K562 (cell line): ENCODE data around the gene TNNT3. TPM values are rescaled to one million over a fixed set of nuclear protein-coding genes. Genes with fewer than 3 reads are reported as not detected.

Experiments
- ARID2 ChIP-seq: fragments of 450-650 bp; IDR thresholded peaks from 2 replicates; pipeline ENCODE4 v1.6.1; 2017; ENCODE audit warnings: antibody characterized with exemption, mild to moderate bottlenecking
- CHD7 ChIP-seq: fragments of 200-600 bp; sonication (generic); IDR thresholded peaks from one replicate; pipeline ENCODE4 v1.6.1; 2012; ENCODE audit warnings: mild to moderate bottlenecking, low read depth, low read length, inconsistent platforms
- HDAC6 ChIP-seq: IDR thresholded peaks from 2 replicates; pipeline ENCODE4 v1.6.1; 2012; ENCODE audit warnings: low read depth, mild to moderate bottlenecking, control low read depth, inconsistent platforms, low read length, moderate library complexity
- HMGN3 ChIP-seq: IDR thresholded peaks from 2 replicates; pipeline ENCODE4 v1.6.1; 2011; ENCODE audit warnings: borderline replicate concordance, low read depth, mild to moderate bottlenecking, mixed read lengths, low read length; ENCODE audit not compliant: insufficient read length; ENCODE audit errors: extremely low read depth
- KHSRP ChIP-seq: fragments of 450-650 bp; IDR thresholded peaks from 2 replicates; pipeline ENCODE4 v1.6.1; 2017
- MITF ChIP-seq: IDR thresholded peaks from 2 replicates; pipeline ENCODE4 v1.6.1; 2014; ENCODE audit warnings: antibody characterized with exemption
- NFIC ChIP-seq: fragments of 450-650 bp; IDR thresholded peaks from 2 replicates; pipeline ENCODE4 v1.6.1; 2017; ENCODE audit warnings: mild to moderate bottlenecking, inconsistent platforms
- RB1 ChIP-seq: fragments of 450-650 bp; IDR thresholded peaks from 2 replicates; pipeline ENCODE4 v1.6.1; 2017; ENCODE audit warnings: low read depth, mild to moderate bottlenecking
- SMAD2 ChIP-seq: fragments of 150-350 bp; IDR thresholded peaks from 2 replicates; pipeline ENCODE4 v1.6.1; 2014; ENCODE audit warnings: low read depth, mild to moderate bottlenecking, low read length
- SREBF1 ChIP-seq: fragments of 150-350 bp; IDR thresholded peaks from 2 replicates; pipeline ENCODE4 v1.6.1; 2014; ENCODE audit warnings: antibody characterized with exemption, low read depth, low read length, borderline replicate concordance
- SRSF7 ChIP-seq: fragments of 200-400 bp; formaldehyde crosslinking; optimal IDR thresholded peaks from 2 replicates; pipeline ENCODE3; 2017; ENCODE audit warnings: mild to moderate bottlenecking, low read depth, low read length
- STAG1 ChIP-seq: sonication (generic); formaldehyde crosslinking; IDR thresholded peaks from 2 replicates; pipeline ENCODE4 v1.5.0; 2020; ENCODE audit warnings: missing genetic modification reagents, borderline replicate concordance
- ZBTB7A ChIP-seq: IDR thresholded peaks from 2 replicates; pipeline ENCODE4 v1.6.1; 2011; ENCODE audit warnings: low read depth, mild to moderate bottlenecking, low read length, moderate library complexity, borderline replicate concordance; ENCODE audit not compliant: control insufficient read depth
- ZNF134 ChIP-seq: fragments of 250-450 bp; sonication (Bioruptor Pico); conservative IDR thresholded peaks from 2 replicates; pipeline ENCODE4 v1.4.0; 2020
- ZNF239 ChIP-seq: fragments of 250-450 bp; sonication (Bioruptor Pico); IDR thresholded peaks from 2 replicates; pipeline ENCODE4 v1.4.0; 2020; ENCODE audit warnings: mild to moderate bottlenecking
- polyA plus RNA-seq, 8 experiments: library from polyadenylated mRNA; depleted of rRNA in 4 of 8; stranded (reverse) in 5 of 8; unstranded in 3 of 8; fragments of >200 nt; fragmentation: Nextera tagmentation in 2 of 8; fragmentation: Illumina TruSeq in 1 of 8; extraction: Ambion mirVana in 2 of 8; extraction: Trizol in 1 of 8; gene quantifications; 2 replicates each; pipeline versions ENCODE4 v1.2.1 to v1.2.3, GENCODE V29; 2011 to 2014; ENCODE audit warnings: inconsistent platforms in 1 of 8, missing spikeins in 1 of 8
- total RNA-seq, 7 experiments: library from RNA; depleted of rRNA in 6 of 7; stranded (reverse); fragments of >200 nt in 6 of 7; fragmentation: Illumina TruSeq in 2 of 7; extraction: Trizol in 2 of 7; gene quantifications; 2 replicates each; pipeline versions ENCODE4 v1.2.1 to v1.2.3, GENCODE V29; 2011 to 2021; ENCODE audit warnings: low replicate concordance in 1 of 7

TNNT3 gene
- total and polyA plus RNA-seq, 9 of the 15 experiments (the other 6 are each of a cell fraction or from before 2014, with no cell fraction given): 0.10 TPM; not detected in 8

- TF ChIP-seq CHD7 (no peak), SRSF7 (no peak), ZNF134 (no peak), KHSRP (no peak), RB1 (peak; percentile 70; the same call in 1 of the 2 replicates), SREBF1 (no peak), ZBTB7A (0 out of 2 replicates have a peak, but pooled peaks have one; percentile 14), ARID2 (0 out of 2 replicates have a peak, but pooled peaks have one; percentile 56), MITF (no peak), STAG1 (CRISPR knock-in tag) (peak; percentile 76; the same call in 1 of the 2 replicates), NFIC (peak; percentile 42; the same call in 1 of the 2 replicates), SMAD2 (no peak), HMGN3 (peak; percentile 42), ZNF239 (CRISPR knock-in tag) (no peak), HDAC6 (no peak)
Observed at GRCh38 chr11:1882265-1883238, 37.0 kb upstream of the TNNT3 start (continued).
